Left renal cortex interstitium (tissue), 4 donors: ENCODE data around the gene XKR3. TPM values are rescaled to one million over a fixed set of nuclear protein-coding genes. Genes with fewer than 3 reads are reported as not detected.
"Not testable (repeated sequence)": the region's sequence is repeated elsewhere in the genome, so short reads cannot be mapped to it uniquely, and the experiment has no call there.

Experiments used
- DNase-seq, 4 donors: peaks; one replicate each; pipeline ENCODE4 v3.0.0-alpha.2; 2013; ENCODE audit warnings: low read depth in 4 of 4, low spot score in 2 of 4, missing footprints in 1 of 4
- polyA plus RNA-seq, 4 donors: library from polyadenylated mRNA; unstranded; fragments of 120-200 nt; gene quantifications; one replicate each; pipeline ENCODE4 v1.2.1, GENCODE V29; 2013; ENCODE audit not compliant: insufficient read length in 4 of 4

The XKR3 gene
- polyA plus RNA-seq = not detected

GRCh38 chr22:16824716-16825687, at the start of gene XKR3:
TSS of gene XKR3 (minus strand) at chr22:16825411. CDS start at chr22:16808073, 17,338 bp downstream.
- no peak for DNase-seq

DNA sequence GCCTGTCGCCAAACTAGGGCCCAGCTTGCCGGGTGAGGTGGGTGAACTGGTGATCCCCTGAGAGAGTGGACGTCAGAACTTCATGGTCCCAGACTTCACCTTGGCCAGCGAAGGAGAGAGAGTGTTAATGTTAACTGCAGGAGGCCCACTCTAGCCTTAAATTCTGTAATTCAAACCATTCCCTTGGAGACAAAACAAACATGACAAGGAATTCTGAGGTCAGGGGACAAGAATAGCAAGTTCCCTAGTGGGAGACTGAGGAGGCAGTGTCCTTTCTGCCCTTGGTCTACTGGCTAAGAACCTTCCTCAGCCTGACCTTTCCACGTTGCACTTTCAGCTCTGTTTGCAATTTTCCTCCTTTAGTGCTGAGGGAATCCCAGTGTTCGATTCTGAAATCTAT, 44.4 kb upstream of the XKR3 start:
- not testable (repeated sequence) for DNase-seq

- DNase-seq = no peak
Observed at GRCh38 chr22:16866167-16866566, 41.0 kb upstream of the XKR3 start.

DNA sequence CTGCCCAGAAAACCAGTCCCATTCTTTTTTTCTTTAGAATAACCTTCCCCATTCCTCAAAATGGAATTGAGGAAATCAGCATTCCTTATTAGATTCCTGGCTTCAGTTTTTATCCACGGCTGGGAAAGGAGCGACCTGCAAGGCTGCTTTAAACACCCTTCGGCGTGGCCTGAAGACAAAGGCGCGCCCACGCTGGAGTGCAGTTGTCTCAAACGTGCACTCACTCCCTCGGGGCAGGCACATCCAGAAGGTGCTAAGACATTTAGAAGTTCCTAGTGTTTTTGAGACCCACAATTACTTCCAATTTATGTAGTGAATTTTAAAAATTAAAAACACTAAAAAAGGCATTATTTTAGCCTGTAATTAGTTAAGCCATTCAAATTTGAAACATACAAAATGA, 31.6 kb upstream of the XKR3 start:
- DNase-seq = not testable (repeated sequence)

DNA sequence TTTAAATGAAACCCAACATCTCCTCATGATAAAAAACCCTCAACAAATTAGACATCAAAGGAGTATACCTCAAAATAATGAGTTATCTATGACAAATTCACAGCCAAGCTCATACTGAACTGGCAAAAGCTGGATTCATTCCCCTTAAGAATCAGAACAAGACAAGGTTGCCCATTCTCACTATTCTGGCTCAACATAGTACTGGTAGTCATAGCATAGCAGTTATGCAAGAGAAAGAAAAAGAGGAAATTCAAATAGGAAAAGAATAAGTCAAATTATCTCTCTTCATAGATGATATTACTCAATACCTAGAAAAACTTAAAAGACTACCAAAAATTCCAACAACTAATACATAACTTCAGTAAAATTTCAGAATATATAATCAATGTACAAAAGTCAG, 29.4 kb upstream of the XKR3 start:
- no peak for DNase-seq

DNA sequence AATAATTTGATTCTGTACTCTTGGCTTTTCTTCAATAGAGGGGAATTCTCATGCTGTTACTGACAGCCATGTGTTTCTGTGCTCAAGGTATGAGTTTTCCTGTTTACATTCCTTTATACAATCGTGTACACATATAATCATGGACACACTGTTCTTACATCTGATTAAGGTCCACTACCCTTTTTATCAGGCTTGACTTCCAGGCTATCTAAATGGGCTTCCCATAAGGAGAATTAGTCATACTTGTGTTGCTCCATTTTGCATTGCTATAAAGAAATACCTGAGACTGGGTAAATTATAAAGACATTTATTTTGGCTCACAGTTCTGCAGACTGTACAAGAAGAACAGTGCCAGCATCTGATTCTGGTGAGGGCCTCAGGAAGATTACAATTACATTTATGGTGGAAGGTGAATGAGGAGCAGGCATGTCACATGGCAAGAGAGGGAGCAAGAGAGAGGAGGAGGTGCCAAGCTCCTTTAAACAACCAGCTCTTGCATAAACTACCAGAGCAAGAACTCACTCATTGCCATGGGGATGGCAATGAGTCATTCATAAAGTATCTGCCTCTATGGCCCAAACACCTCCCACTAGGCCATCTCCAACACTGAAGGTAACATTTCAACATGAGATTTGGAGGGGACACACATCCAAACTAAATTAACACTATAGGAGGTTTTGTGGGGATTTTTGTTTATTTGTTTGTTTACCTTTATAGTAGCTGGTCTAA, 26.2 kb upstream of the XKR3 start:
- not testable (repeated sequence) for DNase-seq

DNA sequence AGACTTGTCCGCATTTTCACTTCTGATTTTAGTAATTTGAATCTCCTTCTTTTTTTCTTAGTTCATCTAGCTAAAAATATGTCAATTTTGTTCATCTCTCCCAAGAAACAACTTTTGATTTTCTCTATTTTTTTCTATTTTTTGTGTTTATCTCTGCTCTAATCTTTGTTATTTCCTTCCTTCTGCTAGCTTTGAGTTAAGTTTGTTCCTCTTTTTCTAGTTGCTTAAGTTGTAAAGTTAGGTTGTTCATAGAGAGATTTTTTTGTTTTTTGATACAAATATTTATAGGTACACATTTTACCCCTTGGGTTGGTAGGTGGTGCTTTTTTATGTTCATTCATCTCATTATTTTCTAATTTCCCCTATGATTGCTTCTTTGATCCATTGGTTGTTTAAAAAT, 22.1 kb upstream of the XKR3 start:
- no peak for DNase-seq

DNA sequence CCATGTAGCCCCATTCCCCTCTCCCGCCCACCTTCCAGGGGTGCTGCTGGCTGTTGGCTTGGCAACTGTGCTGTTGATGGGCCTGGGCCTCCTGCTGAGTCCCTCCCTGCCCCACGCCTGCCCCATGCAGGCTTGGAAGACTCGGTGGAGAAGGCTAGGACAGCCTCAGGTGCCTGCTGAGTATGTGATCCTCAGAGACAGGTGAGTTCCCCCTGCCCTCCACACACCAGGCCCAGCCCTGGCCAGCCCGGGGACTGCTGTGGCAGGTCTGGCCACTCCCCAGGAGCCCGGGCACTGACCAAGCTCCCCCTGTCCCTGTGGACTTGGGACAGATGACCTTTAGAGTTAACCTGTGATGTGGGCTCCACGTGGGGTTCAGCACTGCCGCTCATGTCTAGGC, 20.7 kb upstream of the XKR3 start:
- DNase-seq = no peak

- DNase-seq = no peak
Observed at GRCh38 chr22:16845465-16845864, 20.3 kb upstream of the XKR3 start.

DNA sequence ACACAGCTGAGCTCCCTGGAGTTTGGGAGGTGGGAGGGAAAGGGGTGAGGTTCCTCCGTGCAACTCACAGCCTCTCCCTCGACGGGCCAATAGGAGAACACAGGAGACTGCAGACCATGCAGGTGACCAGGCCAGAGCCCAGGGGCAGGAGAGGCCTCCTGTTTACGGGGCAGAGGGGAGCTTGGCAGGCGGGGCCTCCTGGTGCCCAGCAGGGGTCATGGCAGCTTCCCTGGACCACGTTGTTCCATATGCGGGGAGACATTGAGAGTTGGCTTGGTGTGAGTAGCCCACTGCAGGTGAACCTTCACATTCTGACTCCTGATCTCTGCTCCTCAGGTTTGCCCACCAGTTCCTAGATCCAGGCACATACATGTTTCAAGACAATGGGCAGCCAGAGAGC, 19.3 kb upstream of the XKR3 start:
- no peak for DNase-seq

DNA sequence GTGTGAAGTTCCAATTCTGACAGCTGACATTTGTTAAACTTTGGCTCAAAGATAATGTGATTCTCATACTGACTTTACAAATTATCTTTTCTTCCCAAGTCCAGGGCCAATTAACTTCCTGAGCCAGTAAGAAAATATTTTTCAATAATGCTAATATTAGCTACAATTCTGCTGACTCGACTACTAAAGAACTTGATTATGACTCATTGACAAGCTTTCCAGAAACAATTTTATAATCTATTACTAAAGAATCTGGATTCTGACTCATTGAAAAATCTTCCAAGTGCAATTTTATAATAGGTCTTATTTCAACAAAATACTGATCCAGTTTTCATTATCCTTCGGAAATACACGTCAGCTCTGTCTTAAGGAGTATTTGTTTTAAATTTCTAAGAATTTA, 12.9 kb upstream of the XKR3 start:
- DNase-seq = no peak

GRCh38 chr22:16834971-16835370, 9.8 kb upstream of the XKR3 start:
- DNase-seq = no peak

DNA sequence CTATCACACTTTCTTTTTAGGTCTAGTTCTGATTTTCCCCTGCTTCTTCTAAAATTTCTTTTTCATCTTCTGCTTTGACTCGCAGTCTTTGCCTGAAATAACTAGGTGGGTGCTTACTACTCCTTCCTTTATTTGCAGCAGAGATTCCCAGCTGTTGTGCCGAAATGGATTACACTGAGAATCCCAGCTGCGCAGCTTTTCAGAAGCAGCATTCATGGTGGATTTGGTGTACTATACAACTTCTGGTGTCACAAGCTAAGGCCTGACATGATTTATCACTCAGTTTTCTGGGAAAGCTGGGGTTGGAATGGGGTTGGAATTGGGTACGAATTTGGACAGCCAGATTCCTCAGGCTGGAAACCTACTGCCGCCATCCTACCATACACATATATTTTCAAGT, 6.0 kb upstream of the XKR3 start:
- no peak for DNase-seq

DNA sequence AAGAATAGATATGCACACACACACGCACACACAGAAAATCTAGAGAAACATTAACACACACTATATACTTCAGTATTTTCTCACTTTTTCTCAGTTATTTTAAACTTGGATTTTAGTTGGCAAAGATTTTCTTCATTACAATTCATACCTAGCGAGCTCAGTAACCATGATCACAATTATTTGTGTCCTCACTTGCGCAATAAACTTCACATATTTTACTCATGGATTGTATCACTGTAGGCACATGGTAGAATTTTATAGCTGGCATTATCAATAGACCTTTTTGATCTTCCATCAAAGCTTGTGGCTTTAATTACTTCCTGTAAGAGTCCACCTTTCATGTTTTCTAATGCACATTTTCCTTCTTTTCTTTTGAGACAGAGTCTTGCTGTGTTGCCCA, 4.8 kb upstream of the XKR3 start:
- no peak for DNase-seq

- DNase-seq = no peak
Observed at GRCh38 chr22:16828876-16829275, 3.7 kb upstream of the XKR3 start.

- no peak for DNase-seq
Observed at GRCh38 chr22:16827506-16827905, 2.3 kb upstream of the XKR3 start.

- no peak for DNase-seq
Observed at GRCh38 chr22:16819249-16819648, 6.0 kb downstream of the XKR3 start.

DNA sequence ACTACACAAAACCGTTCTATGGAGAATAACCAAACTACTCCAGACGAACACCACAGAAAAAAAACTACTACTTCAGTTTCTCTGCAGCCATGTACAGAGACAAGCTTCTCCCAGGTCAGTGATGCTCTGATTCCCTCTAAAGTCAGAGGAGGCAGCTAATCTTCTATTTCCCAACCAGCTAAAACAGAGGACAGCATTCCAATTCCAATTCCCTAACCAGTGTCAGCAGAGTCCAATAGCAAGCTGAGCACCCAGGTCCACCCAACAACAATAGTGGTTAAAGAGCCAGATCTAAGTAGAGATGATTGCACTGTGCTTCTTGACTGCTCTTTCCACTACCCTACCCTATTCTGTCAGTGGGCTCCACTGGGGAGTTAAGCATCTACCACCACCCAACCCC, 6.7 kb downstream of the XKR3 start:
- no peak for DNase-seq

- no peak for DNase-seq
Observed at GRCh38 chr22:16815073-16815472, 10.1 kb downstream of the XKR3 start.

DNA sequence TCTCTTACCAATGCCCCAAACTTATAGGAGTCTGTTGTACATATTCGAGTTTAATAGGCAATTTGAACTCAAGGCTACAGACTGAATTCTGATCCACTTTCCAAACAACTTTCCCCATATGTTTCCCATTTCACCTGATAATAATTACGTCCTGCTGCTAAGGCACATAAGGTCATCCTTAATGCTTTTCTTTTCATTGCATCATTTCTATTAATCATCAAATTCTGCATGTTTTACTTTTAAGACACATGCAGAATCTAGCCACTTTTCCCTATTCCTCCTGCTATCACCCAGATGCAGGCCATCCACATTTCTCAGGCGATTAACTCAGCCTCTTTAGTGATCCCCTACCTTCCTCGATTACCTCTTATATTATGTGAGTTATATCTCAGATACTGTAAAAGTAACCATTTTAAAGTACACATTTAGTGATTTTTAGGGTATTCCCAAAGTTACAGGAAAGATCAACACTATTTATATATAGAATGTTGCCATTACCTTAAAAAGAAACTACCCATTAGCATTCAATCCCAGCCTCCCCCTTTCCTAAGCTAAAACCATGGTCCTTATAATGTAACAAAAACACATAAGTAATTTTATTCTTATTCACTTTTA, 14.9 kb downstream of the XKR3 start:
- DNase-seq = no peak

DNA sequence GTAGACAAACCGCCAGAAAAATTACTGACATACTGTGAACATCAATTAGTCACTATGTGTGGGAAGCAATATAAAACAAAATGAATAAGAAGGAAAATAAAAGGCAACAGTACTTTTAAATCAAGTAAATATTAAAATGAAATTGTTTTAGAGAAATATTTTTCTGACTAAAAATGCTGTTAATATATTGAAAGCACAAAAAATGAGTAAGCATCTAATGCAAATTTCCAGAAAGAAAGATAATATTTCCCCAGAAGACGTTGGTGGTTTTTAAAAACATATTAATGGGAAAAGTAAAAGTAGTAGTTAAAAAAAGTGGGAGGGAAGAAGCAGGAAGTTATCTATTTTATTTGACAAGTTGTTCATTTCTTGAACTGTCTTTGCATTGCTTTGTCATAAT, 16.5 kb downstream of the XKR3 start:
- no peak for DNase-seq
